SW480 (cell line): ENCODE results near the gene UNG.
A peak's percentile ranks its signal among the peaks of the same experiment; 100 is the strongest.
"Not testable (repeated sequence)": the region's sequence is repeated elsewhere in the genome, so short reads cannot be mapped to it uniquely, and the experiment has no call there.

Source experiments
- DNase-seq: peaks from one replicate; pipeline ENCODE4 v3.0.0-alpha.2; 2016; ENCODE audit warnings: low spot score

Gene UNG

DNA sequence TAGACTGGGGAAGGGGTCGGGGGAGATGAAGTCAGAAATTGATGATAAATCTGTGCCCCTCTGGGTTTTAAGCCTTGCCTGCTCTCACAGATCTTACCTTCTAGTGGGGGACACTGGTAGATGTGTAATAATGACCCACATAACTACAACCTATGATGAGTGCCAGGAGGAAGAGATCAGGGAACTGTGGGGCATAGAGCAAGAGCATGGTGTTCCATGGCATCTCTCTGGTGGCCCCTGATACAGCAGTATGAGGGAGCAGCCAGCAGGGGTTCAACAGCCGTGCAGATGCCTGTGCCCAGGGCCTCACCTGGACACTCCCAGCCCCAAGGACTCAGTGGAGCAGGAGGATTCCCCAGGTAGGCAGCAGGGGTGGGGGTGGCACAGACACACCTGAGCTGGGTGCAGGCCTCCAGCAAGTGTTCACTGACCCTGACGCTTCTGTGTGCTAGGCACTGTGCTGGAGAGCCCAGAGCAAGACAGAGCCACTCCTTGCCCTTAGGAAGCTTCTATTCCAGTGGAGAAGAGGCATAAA is 24.0 kb downstream of the UNG start:
- no peak for DNase-seq

DNA sequence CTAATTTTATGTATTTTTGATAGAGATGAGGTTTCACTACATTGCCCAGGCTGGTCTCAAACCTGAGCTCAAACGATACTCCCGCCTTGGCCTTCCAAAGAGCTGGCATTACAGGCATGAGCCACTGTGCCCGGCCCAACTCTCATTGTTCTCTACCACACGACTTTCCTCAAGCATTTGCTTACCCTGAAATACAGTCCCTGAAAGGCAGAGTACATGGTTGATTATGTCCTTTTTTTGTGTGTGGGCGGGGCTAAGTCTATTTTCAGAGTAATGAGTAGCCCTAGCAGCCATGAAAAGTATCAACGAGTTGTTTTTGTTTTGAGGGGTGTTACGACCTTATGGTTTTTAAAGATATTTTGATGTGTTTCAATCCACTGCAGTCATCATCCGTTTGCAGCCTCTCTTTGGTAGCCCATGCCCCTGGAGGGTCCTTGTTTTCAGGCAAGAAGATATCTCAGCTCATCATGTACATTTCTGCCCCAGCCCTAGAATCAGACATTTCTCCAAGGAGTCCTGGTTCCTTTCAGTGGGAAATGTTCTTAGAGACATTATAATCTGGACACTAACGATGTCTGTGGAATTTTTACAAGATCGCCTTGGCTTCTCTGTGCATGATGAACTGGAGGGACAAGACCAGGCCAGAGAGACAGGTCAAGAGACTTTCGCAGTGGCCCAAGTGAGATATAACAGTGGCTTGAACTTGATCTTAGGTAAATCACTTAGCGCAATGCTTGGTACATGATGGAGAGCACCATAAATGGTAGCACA is 27.7 kb downstream of the UNG start:
- DNase-seq = no peak

DNA sequence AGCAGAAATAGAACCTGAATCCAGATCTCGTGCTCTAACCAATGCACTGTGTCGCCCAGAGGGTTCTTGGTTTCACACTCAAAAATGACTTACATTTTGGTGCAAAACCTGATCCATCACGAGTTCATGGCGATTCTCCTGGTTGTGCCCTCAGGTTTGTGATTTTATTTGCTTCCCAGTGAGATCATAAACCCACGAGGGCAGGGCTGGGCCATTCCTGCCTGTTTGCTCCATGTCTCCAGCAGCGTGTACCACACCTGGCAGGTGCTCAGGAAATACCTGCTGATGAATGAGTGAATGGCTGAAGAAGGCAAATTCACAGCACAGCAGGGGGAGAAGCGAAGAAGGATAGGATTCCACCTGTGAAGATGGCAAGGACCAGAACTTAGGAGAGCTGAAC is 28.4 kb downstream of the UNG start:
- no peak for DNase-seq

DNA sequence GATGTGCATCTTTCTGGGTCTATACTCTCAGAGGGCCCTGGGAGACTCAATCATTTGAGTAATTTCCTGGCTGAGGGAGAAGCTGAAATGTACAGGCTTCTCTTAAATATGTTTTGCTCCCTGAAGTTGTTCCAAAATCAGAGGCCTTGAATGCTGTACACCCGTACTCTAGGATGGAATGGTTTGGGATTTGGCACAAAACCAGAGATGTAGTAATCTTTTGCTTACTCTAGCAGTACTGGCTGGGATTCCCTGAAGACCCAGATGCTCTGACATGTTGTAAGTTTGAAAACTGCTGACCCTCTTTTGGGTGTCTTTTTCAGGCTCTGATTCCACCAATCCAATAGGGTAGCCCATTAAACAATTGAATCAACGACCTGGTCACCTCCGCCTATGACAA is 29.4 kb downstream of the UNG start:
- DNase-seq = no peak

DNA sequence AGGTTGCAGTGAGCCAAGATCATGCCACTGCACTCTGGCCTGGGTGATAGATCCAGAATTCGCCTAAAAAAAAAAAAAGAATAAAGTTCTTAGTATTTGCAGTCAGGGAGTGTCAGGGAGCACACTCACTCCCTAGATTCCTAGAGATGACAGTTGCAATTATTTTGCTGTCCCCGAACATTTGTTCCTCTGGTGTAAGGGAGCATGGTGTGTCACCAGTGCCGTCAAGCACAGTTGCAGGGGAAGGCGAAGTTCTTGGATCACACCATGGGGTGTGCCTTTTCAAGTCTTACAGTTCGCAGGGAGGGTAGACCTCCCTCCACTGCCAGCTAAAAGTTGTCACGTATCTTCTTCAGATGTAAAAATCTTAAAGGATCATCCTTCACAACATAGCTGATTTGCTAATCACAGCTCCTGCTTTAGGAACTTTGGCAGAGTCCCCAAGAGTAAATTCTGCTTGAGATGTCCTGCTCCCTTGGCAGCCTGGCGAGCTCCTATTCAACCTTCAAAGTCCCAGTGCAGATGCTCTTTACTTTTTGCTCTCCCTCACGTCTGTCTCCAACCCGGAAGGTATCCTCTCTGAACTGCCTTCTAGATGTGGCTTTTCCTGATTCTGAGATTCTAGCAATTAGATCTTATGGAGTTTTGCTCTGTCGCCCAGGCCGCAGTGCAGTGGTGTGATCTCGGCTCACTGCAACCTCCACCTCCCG is 30.3 kb downstream of the UNG start:
- DNase-seq = no peak

DNA sequence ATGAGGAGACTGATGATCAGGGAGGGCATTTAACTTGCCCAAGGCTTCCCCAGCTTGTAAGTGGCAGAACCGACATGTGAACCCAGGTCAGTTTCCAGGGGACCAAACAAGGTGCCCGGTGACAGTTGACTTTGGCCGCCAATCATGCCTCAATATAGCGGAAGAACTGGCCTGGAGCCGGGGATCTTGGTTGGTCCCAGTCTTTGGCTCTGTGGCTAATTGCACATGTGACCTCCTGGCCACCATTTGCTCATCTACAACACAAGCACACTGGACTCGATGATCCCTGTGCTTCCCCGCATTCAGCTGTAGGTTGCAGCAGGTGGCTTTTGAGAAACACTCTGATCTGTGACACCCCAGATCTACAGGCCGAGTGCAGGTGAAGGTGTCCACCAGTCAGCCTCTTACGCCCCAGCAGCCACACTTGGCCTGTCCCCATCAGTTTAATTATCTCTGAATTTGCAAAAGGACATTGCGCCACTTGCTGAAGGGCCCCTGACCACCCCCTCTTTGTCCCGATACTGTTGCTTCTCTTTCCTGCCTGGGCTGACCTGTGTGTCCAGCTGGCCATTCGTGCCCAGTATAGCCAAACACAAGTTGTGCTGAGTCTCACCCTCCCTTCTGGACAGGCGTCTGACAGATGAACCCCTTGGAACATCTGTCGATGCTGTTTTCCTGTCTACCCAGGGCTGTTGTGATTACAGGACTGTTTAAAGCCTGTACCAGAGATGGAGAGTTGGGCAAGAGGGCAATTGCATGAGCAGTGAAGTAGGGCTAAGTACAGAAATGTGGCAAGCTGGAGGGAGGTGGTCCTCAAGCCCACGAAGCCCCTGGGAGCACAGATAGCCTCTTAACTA is 33.1 kb downstream of the UNG start:
- no peak for DNase-seq

DNA sequence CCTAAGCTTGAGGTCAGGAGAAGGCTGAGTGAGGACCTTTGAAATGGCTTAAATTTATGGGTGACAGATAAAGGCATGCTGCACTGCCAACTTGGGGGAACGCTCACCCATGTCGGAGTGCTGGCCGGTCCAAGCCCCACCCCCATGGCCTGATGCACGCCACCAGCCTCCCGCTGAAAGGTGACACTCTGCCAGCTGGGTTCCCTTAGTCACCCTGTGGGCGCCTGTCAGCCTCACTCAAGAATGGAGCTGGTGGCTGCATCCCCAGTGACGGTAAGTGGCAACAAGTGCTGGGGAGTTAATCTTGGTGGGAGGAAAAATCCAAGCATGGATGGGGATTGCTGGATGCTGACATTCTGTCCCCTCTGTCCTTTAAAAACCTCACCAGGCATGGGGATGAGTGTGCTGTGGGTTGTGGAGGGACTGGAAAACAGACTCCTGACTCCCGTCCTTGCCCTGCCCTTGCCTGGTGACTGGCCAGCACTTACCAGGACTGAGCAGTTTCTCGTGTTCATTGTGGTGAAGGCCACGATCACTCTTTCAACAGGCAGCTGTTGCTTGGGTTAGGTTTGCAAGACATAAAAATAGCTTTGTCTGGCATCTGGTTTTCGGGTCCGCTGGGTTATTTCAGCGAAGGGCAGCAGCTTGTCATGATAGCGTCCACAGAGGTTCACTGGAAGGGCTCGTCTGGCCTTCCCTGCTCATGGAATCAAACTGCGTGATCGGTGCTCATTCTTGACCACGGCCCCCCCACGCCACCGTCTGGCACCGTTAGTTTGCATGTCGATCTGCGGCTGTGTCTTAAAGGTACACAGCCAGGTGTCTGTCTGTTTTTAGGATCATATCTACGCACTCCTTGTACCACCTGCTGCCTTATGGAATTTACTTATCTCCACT is 34.0 kb downstream of the UNG start:
- DNase-seq = peak; percentile 44

DNA sequence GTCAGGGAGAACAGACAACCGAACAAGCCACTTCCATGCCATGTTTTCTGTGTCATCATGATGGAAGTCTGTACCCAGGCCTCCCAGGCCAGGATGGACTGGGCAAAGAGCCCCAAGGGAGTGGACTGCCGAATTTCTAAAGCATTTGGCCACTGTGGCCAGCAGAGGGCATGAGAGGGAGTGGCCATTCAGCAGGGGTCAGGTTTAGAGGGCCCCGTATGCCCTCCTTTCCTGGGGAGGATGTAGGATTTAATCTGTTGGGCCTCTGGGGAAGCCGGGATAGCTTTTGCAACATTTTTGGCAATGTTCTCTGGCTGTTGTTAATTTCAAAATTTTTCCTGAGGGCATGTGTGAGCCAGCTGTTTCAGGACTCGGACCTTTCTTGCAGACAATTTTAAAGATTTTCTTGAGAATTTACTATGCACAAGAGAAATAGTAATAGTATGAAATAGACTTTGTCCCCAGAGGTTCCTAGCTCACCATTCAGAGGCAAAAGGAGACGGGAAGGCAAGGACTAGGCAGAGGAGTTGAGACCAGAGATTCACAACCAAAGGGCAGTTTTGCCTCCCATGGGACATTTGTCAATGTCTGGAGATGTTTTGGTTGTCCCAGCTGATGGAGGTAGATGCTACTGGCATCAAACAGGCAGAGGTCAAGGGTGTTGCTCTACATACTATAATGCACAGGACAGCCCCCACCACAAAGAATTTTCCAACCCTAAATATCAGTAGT is 37.0 kb downstream of the UNG start:
- DNase-seq = no peak

DNA sequence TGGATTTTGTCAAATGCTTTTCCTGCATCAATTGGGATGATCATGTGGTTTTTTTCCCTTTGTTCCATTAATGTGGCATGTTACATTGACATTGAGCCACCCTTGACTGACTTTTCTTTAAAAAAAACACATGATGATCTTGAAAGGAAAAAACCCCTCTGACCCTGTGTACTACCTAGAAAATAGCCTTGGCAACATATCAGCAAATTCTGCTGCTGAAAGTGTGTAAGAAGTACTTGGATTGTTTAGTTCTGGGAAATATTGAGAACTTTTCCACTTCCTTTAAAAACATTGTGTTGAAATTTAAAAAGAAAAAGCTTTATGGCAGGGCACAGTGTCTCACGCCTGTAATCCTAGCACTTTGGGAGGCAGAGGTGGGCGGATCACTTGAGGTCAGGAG is 39.7 kb downstream of the UNG start:
- DNase-seq = no peak

DNA sequence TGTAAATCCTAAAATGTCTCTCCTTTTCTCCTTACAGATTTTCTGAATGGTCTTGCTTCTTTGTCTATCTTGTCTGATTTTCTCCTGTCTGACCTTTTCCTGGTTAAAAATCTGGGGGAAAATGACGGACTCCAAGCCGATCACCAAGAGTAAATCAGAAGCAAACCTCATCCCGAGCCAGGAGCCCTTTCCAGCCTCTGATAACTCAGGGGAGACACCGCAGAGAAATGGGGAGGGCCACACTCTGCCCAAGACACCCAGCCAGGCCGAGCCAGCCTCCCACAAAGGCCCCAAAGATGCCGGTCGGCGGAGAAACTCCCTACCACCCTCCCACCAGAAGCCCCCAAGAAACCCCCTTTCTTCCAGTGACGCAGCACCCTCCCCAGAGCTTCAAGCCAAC is 42.0 kb downstream of the UNG start:
- DNase-seq = no peak

DNA sequence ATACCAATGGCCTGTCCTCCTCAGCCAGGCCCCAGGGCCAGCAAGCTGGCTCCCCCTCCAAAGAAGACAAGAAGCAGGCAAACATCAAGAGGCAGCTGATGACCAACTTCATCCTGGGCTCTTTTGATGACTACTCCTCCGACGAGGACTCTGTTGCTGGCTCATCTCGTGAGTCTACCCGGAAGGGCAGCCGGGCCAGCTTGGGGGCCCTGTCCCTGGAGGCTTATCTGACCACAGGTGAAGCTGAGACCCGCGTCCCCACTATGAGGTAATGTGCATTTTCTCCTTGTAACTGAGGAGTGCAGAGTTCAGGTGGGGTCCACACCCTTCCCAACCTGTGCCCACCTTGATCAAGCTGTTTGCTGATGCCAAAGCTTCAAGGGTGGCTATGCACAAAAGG is 42.4 kb downstream of the UNG start:
- no peak for DNase-seq

DNA sequence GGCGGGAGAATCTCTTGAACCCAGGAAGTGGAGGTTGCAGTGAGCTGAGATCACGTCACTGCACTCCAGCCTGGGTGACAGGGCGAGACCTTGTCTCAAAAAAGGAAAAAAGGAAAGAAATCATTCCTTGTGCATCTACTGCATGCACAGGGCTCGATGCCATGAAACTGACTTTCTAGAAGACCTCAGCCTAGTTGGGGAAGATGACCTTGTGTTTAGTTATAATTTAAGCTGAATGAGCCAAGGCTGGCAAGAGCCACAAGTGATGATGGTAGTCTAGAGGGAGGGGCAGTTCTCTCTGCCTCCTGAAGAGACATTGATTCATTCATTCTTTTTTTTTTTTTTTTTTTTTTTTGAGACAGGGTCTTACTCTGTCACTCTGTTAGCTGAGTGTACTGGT is 43.2 kb downstream of the UNG start:
- DNase-seq = no peak

DNA sequence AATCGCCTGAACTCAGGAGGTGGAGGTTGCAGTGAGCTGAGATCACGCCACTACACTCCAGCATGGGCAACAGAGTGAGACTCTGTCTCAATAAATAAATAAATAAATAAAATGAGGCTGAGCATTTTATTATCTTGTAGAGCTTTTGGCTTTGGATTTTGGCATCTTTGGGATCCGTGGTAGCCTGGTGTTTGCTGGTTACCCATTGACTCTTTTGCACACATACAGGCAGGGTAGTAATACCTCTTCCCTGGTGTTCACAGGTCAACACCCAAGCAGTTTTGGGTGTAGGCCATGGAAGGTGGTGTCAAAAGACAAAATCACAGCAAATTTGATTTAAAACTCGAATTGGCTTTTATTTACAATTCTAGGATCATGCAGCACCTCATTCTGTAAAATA is 46.8 kb downstream of the UNG start:
- no peak for DNase-seq

DNA sequence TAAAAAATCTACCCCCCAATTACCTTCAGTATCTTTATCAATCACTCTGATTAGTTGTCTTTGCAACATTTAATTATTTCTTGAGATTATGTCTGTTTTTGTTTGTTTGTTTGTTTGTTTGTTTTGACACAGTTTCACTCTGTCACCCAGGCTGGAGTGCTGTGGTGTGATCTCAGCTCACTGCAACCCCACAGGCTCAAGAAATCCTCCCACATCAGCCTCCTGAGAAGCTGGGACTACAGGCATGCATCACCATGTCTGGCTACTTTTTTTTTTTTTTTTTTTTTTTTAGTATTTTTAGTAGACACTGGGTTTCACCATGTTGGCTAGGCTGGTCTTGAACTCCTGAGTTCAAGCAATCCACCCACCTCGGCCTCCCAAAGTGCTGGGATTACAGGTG is 49.7 kb downstream of the UNG start:
- DNase-seq = not testable (repeated sequence)

DNA sequence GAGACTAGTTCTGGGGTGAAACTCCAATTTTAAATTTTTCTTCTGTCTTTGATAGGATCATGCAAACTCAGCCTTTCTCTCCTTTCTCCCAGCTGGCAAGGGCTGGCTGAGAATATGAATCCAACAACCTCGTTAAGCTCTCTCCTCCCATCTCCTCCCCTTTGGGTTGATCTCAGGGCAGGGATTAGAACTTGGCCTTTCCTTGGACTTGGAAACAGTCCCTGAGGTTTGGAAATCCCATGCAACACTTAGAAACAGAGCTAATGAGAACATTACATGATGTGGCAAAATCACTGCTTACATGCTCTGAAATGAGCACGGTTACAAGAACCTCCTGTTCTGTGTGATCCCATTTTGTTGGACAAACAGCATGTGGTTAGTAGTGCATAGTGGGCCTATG is 50.6 kb downstream of the UNG start:
- no peak for DNase-seq

DNA sequence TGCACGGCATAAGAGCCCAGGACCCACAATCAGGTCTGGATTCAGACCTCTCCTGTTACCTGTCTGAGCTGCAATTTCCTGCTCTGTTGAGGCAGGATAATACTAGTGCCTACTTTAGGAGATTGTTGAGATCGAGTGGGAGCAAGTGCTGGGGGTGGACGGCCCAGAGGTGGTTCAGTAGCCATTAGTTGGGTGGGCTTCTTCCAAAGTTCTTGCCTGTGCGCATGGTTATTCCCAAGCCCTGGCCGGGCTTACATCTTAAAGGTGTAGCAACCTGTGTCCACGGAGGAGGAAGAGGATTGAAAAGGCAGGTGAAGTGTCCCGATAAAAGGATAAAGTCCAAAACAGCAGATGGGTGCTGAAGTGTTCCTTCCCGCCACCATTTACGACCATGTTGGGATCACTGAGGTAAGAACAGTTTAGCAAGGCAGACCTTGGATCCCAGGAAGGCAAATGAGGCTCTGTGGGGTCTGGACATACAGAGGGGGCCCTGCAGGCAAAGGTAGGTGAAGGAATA is 52.8 kb downstream of the UNG start:
- no peak for DNase-seq

DNA sequence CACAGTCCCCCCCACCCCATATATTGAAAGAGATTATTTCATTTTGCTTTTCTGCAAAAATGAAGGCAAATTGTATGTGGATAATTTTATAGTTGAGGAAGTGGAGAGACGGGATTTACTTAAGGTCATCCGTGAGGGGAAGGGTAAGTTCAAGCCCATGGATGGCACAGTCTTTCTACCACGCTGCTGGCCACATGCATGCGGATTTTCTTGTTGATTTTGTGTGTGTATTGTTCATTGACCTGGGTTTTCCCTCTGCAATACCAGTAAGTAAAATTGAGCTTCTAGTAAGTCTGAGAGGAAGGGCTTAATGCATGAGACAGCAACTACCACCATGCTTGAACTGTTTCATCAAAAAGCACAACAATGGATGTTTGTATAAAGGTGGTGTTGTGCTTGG is 54.1 kb downstream of the UNG start:
- no peak for DNase-seq

DNA sequence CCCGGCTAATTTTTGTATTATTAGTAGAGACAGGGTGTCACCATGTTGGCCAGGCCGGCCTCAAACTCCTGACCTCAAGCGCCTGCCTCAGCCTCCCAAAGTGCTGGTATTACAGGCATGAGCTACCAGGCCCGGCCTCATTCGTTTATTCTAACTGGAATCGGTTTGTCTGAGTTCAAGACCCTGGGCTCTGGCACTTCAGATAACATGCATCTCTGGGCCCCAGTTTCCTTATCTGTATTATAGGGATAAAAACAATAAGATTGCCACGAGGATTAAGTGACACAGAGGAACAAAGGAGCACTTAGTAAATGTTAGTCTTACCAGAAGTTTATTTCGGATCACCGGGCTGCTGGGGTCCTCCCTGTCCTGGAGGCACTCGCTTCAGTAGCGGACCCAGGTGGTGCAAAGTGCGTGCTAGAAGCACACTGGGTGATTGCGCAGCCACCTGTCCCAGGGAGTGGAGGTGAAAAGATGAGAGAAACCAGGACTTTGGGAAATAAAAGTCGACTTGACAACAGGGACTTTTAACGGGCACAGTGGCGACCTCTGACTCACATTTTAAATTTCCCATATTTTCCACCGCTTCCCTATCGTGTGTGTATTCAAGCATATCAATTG is 56.5 kb downstream of the UNG start:
- no peak for DNase-seq

DNA sequence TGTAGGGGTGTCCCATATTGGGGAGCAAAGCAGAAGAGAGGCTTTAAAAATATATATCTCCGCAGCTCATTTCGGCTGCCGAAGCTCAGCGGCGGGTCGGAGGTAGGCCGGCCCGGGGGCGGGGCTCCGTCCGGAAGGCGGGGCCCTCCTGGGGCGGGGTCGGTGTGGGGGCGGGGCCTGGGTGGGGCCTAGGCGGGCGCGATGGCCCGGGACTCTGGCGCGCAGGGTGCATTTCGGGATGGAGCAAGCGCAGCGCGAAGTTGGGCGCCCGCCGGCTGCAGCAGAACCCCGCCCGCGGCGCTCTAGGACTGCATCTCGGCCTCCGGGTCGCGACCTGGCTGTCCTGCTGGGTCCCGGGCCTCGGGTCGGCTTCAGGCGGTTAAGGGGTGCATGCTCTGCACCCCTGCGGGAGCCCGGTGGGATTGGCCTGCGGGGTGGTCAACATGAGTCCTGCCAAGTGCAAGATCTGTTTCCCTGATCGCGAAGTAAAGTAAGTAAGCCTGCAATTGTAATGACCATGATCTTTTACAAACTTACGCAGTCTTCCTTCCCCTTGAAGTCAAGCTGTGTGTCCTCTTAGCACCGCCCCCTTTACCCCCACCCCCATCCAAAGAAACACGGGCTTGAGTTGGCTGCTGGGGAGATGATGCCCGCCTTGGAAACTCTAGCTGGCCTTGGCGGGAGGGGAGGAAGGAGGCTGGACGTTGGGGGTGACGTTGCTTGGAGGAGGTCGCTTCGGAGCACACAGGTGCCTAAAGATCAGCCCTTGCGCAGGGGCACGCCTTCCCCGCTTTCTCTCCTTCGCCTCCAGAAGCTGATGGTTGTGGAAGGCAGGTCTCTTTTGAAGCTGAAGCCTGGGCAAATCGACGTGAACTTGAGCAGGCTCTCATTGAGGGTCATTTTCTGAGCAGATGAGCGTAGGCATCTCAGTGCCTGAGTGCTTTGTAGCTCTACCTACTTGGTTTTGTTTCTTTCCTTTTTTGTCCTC is 57.3 kb downstream of the UNG start:
- DNase-seq = peak; percentile 77
